NT2/D1 (cell line): ENCODE results near the gene CSTF3.

Experiments
- SUZ12 ChIP-seq: IDR thresholded peaks from 2 replicates; pipeline ENCODE4 v1.6.1; 2011; ENCODE audit not compliant: insufficient read length, insufficient read depth; ENCODE audit errors: extremely low read depth
- YY1 ChIP-seq: IDR thresholded peaks from 2 replicates; pipeline ENCODE4 v1.6.1; 2011; ENCODE audit not compliant: insufficient read length, insufficient read depth

DNA sequence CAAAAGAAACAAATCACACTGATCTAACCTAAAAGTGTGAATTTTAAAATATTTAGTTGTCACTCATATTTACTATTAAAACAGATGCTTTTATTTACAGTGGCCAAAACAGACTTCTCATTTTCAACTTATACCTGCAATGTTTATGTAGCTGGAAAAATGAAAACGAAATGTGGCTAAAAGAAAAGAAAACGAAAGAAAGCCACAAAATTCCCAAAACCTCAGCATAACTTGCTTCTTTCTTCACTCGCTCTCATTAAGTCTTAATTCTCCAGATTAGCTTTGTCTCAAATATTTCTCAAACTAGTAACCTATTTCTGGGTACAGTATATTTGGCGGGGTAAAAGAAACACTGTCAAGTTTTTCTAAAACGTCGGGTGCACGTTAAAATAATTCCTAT lies 693 bp downstream of the CSTF3 start:
- TF ChIP-seq YY1 (no peak), SUZ12 (no peak)
